Astrocyte (in vitro differentiated cells and primary cell): ENCODE measurements around the gene PRR9.
"Not testable (repeated sequence)": the region's sequence is repeated elsewhere in the genome, so short reads cannot be mapped to it uniquely, and the experiment has no call there.

Source experiments
- CTCF ChIP-seq: IDR thresholded peaks from 2 replicates; pipeline ENCODE4 v1.5.1; 2011; ENCODE audit warnings: low read depth, mild to moderate bottlenecking, inconsistent platforms, low read length, moderate library complexity; ENCODE audit not compliant: insufficient read depth
- EZH2 ChIP-seq: IDR thresholded peaks from 2 replicates; pipeline ENCODE4 v1.6.1; 2012; ENCODE audit warnings: mild to moderate bottlenecking, low read length, inconsistent platforms; ENCODE audit not compliant: insufficient read depth

- TF ChIP-seq CTCF: peak; percentile 36
- TF ChIP-seq EZH2: not testable (repeated sequence)
These were observed 11.9 kb downstream of the PRR9 start for GRCh38 chr1:153229076-153229829.
